D721Med (cell line): Measurements from ENCODE around the gene DDRGK1.

Source experiments
- DNase-seq: peaks from one replicate; pipeline ENCODE4 v3.0.0; 2011; ENCODE audit warnings: low spot score; ENCODE audit not compliant: insufficient read length
- FAIRE-seq: peaks from 2 replicates; lab custom pipeline; 2011; peaks lifted over from hg19 to GRCh38; lab: Jason Lieb, UNC
- TF ChIP-seq, protein P1 (sequence below): IDR thresholded peaks from 2 replicates; pipeline ENCODE4 v1.5.1; 2012; ENCODE audit warnings: mild to moderate bottlenecking, control low read depth; ENCODE audit not compliant: insufficient read depth; ENCODE audit errors: missing control alignments

Gene DDRGK1

DNA sequence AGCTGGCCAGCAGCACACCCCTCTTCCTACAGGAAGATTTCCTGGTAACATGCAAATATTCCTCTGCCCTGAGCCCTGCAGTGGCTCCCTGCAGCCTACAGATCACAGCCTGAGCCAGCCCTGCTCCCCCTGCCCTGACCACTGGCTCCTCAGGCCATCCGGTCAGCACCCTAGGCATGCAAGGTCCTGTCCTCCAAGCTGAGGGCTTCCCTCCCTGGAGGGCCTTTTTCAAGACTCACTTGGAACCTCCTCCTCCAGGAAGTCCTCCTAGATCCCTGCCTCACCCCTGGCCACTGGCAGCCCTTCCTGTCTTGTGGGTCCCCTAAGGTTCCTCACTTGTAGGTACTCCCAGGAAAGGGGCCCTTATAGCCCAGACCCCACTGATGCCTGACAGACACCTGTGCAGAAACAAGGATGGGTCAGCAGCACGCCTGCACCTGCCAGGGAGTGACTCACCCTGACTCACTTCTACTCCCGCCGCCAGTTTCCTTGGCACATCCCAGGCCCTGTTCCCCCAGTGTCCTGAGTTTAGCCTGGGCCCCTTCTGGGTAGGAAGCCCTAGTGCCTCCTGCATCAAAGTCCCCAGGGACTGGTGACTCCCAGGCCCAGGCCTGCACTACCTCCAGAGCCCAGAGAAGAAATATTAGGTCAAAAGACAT is 31.3 kb upstream of the DDRGK1 start:
- DNase-seq (no peak), FAIRE-seq (no peak)
- TF ChIP-seq, protein P1, sequence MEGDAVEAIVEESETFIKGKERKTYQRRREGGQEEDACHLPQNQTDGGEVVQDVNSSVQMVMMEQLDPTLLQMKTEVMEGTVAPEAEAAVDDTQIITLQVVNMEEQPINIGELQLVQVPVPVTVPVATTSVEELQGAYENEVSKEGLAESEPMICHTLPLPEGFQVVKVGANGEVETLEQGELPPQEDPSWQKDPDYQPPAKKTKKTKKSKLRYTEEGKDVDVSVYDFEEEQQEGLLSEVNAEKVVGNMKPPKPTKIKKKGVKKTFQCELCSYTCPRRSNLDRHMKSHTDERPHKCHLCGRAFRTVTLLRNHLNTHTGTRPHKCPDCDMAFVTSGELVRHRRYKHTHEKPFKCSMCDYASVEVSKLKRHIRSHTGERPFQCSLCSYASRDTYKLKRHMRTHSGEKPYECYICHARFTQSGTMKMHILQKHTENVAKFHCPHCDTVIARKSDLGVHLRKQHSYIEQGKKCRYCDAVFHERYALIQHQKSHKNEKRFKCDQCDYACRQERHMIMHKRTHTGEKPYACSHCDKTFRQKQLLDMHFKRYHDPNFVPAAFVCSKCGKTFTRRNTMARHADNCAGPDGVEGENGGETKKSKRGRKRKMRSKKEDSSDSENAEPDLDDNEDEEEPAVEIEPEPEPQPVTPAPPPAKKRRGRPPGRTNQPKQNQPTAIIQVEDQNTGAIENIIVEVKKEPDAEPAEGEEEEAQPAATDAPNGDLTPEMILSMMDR = no peak

DNA sequence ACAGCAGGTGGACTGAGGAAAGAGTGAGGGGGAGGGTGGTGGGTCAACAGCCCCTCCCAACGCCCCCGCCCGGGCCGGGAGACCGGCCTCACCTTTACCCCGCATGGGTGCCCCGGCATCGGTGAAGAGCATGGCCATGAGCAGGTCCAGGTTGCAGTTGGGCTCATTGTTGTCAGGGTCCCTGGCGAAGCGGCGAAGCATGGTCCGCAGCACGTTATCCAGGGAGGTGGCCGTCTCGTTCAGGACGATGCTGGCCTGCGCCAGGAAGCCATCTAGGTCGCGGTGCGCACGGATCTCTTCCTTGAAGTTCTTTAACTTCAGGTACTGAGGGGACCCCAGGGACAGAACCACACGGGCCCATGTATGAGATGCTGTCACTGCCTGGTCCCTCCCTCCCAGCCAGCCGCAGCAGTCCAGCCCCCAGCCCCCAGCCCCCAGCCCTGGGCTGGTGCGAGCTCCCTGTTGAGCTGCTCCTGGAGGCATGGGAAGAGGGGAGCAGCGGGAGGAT is 29.6 kb upstream of the DDRGK1 start:
- DNase-seq = no peak
- no peak for FAIRE-seq
- TF ChIP-seq, protein P1 = no peak

DNA sequence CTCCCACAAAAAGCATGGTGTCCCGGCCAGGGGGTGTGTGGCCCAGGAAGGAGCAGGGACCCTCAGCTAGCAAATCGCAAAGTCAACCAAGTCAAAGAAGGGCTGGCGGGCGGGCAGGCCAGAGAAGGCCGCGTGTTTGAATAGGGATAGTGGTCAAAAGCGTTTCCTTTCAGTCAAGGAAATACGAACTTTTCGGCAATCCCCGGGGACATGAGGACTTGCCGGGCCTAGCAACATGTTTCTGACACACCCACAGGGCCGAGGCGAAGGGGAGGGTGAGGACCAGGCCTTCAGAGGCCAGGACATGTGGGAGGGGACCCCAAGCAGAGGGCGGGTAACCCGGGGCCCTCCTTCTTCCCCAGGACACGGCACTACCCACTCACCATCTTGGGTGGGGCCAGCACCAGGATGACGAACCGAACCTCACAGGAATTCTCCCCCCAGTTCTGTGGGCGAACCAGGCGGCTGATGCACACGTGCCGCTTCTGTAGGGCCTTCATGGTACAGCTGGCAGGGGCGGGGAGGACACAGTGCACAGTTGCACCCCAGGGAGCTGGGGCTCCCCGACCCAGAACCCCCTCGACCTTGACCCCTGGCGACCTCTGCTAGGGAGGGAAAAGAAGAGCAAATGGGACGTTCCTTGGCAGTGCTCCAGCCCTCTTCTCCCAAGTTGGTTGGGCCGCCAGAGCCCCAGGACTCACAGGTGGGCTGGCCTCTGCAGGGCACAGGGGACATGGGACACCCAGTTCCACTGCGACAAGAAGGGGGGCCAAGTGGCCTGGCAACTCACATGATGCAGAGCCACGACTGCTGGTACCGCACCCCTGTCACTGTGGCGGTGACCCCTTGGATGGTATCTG is 28.9 kb upstream of the DDRGK1 start:
- TF ChIP-seq, protein P1 = no peak
- DNase-seq (no peak), FAIRE-seq (no peak)

DNA sequence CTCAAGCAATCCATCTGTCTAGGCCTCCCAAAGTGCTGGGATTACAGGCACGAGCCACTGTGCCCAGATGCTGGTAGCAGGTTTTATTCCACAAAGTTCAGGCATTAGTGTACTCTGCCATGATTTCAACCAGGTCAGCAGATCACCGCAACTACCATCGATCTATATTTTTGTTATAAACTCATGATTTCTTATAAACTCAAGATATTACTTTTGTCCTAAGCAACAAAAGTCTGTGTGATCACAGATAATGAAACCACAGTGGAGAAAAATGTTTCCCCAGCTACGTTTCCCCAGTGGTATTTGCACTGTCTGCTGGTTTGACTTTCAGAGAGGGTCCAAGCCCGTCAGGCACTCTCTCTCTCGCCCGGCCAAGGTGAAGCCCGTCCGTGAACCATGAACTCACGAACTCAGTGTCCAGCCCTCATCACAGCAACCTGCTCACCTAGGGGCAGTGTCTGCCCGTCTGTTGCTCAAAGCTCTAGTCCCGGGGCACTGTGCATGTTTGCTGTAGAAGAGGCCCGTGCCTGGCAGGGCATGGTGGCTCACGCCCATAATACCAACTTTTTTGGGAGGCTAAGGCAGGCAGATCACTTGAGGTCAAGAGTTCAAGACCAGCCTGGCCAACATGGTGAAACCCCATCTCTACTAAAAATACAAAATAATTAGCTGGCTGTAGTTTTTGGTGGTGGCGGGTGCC is 27.6 kb upstream of the DDRGK1 start:
- TF ChIP-seq, protein P1 = no peak
- DNase-seq (no peak), FAIRE-seq (no peak)

DNA sequence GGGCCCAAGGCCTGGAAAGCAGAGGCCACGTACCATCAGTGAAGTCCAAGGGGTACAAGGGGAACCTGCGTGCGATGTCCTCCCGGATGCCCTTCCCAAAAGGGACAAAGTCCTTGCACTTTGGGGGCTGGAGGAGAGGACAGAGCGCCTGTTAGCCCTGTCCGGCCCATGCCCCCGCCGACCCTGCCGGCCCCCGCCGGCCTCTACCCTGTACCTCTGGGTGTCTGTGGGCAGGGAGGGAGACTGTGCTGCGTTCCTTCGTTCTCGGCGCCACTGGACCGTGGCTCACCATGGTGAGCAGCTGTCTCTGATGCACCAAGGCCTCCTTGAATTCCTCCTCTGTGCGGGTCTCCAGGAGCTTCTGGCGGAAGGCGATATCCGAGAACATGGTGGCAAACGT is 26.6 kb upstream of the DDRGK1 start:
- FAIRE-seq = no peak
- TF ChIP-seq, protein P1 = no peak
- no peak for DNase-seq

DNA sequence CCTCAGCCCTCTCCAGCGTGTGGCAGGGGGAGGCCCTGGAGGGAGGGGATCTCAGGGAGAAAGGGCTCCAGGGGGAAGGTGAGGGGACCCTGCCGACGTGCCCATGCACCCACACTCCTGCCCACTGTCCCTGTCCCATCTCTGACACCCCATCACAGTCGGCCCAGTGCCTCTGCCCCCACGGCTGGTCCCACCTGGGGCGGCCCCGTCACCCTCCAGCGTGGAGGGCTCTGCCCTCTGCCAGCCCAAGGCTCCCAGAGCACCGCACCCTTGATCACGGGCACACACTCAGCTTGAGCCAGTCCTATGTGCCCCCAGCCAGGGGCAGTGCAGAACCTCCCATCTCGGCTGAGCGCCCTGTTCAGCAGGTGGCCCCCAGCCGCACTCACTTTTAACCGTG is 25.3 kb upstream of the DDRGK1 start:
- DNase-seq (no peak), FAIRE-seq (no peak)
- TF ChIP-seq, protein P1 = no peak
